ENCODE measurements around the gene SDF2L1.

Gene SDF2L1

DNA sequence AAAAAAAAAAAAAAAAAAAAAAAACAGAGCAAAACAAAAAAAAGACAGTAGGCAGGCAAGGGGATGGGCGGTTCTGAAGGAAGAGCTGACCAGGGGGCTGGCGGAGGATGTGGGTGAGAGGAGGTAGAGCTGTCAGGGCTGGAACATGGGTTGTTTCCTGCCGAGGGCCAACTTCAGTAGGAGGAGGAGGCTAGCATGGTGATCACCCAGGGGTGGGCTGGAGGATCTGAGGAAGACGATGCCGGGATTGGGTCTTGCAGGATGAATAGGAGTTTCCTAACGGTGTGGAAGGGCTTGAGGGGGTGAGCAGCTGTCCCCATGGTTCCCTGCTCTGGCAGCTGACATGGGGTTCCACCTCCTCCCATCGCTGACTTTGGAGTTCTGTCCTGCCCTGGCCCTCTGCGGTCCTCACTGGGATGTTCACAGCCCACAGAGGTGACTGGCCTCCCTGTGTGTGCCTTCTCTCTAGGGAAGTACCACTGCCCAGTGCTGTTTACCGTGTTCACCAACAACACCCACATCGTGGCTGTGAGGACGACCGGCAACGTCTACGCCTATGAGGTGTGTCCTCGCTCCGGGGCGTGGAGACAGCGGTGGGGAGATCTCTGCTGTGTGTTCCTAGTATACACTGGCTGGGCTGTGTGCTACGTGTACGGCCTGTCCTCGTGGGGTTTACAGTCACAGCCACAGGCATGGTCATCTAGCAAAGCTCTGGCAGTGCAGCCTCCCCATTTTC lies 38.9 kb downstream of the SDF2L1 start:
- no peaks in the 10 kb centered on the region for H3K9me3 ChIP-seq (ENCODE audit: control insufficient read depth, low read length)
- H3K36me3 ChIP-seq (ENCODE audit: control insufficient read depth, insufficient read depth, low read length), result no peaks in the 10 kb centered on the region
- no peaks in the 10 kb centered on the region for H3K27me3 ChIP-seq (ENCODE audit: control insufficient read depth, insufficient read depth, low read length)
- H3K4me2 ChIP-seq (ENCODE audit: low read length), result no peak overlapping the region
- no peak overlapping the region for H3K9ac ChIP-seq
- TF ChIP-seq, protein P1, sequence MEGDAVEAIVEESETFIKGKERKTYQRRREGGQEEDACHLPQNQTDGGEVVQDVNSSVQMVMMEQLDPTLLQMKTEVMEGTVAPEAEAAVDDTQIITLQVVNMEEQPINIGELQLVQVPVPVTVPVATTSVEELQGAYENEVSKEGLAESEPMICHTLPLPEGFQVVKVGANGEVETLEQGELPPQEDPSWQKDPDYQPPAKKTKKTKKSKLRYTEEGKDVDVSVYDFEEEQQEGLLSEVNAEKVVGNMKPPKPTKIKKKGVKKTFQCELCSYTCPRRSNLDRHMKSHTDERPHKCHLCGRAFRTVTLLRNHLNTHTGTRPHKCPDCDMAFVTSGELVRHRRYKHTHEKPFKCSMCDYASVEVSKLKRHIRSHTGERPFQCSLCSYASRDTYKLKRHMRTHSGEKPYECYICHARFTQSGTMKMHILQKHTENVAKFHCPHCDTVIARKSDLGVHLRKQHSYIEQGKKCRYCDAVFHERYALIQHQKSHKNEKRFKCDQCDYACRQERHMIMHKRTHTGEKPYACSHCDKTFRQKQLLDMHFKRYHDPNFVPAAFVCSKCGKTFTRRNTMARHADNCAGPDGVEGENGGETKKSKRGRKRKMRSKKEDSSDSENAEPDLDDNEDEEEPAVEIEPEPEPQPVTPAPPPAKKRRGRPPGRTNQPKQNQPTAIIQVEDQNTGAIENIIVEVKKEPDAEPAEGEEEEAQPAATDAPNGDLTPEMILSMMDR (IDR thresholded peaks at IDR 0.05), result no peak
- no peak overlapping the region for H3K4me3 ChIP-seq (ENCODE audit: low read depth, low read length)
- H2AFZ ChIP-seq, result no peak overlapping the region
- no peaks in the 10 kb centered on the region for H3K79me2 ChIP-seq
- H3K27ac ChIP-seq, result no peak overlapping the region
- H3K4me1 ChIP-seq, result no peaks in the 10 kb centered on the region

- Histone ChIP-seq H3K9ac (no peak overlapping the region), H3K27ac (no peak overlapping the region), H3K79me2 (no peaks in the 10 kb centered on the region), H3K4me3 (ENCODE audit: low read depth, low read length) (no peak overlapping the region), H3K4me1 (no peaks in the 10 kb centered on the region), H2AFZ (no peak overlapping the region), H3K27me3 (ENCODE audit: control insufficient read depth, insufficient read depth, low read length) (no peaks in the 10 kb centered on the region), H3K36me3 (ENCODE audit: control insufficient read depth, insufficient read depth, low read length) (no peaks in the 10 kb centered on the region), H3K9me3 (ENCODE audit: control insufficient read depth, low read length) (no peaks in the 10 kb centered on the region), H3K4me2 (ENCODE audit: low read length) (no peak overlapping the region)
- TF ChIP-seq, protein P1 (IDR thresholded peaks at IDR 0.05), result no peak
These were observed 39.7 kb downstream of the SDF2L1 start for GRCh38 chr22:21681566-21682370.

DNA sequence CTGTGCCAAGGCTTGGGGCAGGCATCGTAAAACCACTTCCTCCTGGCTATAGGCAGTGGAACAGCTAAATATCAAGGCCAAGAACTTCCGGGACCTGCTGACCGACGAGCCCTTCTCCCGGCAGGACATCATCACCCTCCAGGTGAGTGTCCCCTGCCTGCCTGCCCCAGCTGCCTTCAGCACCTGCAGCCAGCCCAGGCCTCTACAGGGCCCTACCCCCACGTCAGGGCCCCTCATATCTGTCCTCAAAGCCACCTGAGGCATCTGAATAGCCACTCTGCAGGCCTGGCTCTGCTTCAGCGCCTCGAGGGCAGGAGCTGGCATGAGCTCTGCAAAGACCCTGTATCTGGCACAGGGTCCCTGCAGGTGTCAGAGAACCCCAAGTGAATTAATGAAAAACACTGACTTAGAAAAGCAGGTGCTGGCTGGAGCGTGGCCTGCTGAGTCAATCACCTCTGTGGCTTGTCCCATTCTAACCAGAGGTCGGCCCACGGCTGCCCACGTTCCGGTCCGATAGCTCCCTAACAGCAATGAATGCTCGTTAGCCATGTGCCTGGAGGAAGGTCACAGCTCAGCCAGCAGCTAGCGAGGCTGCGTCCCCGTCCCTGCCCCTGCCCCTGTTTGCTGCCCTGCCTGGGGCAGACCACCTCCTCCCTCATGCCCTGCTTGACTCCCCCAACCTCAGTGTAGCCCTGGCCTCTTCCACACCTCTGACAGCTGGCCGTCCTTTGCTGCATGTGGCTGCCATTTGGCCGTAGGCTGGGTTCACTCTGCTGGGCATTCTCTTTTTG lies 40.5 kb downstream of the SDF2L1 start:
- Histone ChIP-seq H3K9me3 (ENCODE audit: control insufficient read depth, low read length) (no peaks in the 10 kb centered on the region), H3K4me2 (ENCODE audit: low read length) (no peak overlapping the region), H2AFZ (no peak overlapping the region), H3K79me2 (no peaks in the 10 kb centered on the region), H3K4me1 (no peaks in the 10 kb centered on the region), H3K9ac (no peak overlapping the region), H3K36me3 (ENCODE audit: control insufficient read depth, insufficient read depth, low read length) (no peaks in the 10 kb centered on the region), H3K4me3 (ENCODE audit: low read depth, low read length) (no peak overlapping the region), H3K27ac (no peak overlapping the region), H3K27me3 (ENCODE audit: control insufficient read depth, insufficient read depth, low read length) (no peaks in the 10 kb centered on the region)
- TF ChIP-seq, protein P1 (IDR thresholded peaks at IDR 0.05), result no peak

GRCh38 chr22:21683401-21683811 lies 41.3 kb downstream of the SDF2L1 start:
- H3K27ac ChIP-seq, result no peak overlapping the region
- H3K4me2 ChIP-seq (ENCODE audit: low read length), result no peak overlapping the region
- no peak overlapping the region for H2AFZ ChIP-seq
- H3K9ac ChIP-seq, result no peak overlapping the region
- TF ChIP-seq, protein P1 (IDR thresholded peaks at IDR 0.05), result no peak
- no peaks in the 10 kb centered on the region for H3K36me3 ChIP-seq (ENCODE audit: control insufficient read depth, insufficient read depth, low read length)
- H3K79me2 ChIP-seq, result no peaks in the 10 kb centered on the region
- no peaks in the 10 kb centered on the region for H3K27me3 ChIP-seq (ENCODE audit: control insufficient read depth, insufficient read depth, low read length)
- H3K4me3 ChIP-seq (ENCODE audit: low read depth, low read length), result no peak overlapping the region
- H3K4me1 ChIP-seq, result no peaks in the 10 kb centered on the region
- H3K9me3 ChIP-seq (ENCODE audit: control insufficient read depth, low read length), result no peaks in the 10 kb centered on the region

Data from parathyroid adenoma (tissue), 2 donors.